Measurements from ENCODE around the gene MAP3K14. TPM values are rescaled to one million over a fixed set of nuclear protein-coding genes. Genes with fewer than 3 reads are reported as not detected.

Gene MAP3K14
- total RNA-seq, 2 donors from 2014 or later, result 8.2 to 10.6 TPM

GRCh38 chr17:45361451-45361850, 44.6 kb upstream of the MAP3K14 start:
- Histone ChIP-seq H3K36me3 (no peaks in the 10 kb centered on the region), H3K4me1 (no peaks in the 10 kb centered on the region), H3K4me3 (no peak overlapping the region), H3K27ac (no peak overlapping the region), H3K27me3 (no peaks in the 10 kb centered on the region), H3K9me3 (no peaks in the 10 kb centered on the region)
- no peak for TF ChIP-seq CTCF (IDR thresholded peaks at IDR 0.05)
- no peak for DNase-seq (ENCODE audit: low spot score)

DNA sequence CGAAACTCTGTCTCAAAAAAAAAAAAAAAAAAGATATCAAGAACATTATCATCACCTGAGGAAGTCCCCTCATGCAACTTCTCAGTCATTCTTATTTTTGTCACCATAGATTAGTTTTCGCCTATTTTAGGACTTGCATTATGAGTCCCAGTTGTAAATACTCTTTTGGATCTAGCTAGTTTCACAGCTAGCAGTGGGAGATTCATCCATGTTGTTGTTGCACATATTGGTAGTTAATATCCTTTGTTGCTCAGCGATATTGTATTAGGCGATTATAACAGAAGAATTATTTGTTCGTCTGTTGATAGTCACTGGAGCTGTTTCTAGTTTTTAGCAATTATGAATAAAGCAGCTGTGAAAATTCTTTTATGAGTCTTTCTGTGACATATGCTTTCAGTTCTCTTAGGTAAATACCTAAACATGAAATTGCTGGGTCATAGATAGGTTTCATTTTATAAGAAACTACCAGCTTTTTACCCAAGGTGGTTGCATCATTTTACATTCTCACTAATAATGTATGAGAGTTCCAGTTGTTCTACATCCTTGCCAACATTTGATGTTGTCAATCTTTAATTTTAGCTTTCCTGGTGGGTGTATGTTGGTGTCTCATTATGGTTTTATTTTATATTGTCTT, 40.7 kb upstream of the MAP3K14 start:
- no peaks in the 10 kb centered on the region for H3K4me1 ChIP-seq
- H3K4me3 ChIP-seq, result no peak overlapping the region
- DNase-seq (ENCODE audit: low spot score), result no peak
- no peak overlapping the region for H3K27ac ChIP-seq
- no peak for TF ChIP-seq CTCF (IDR thresholded peaks at IDR 0.05)
- H3K27me3 ChIP-seq, result no peaks in the 10 kb centered on the region
- no peaks in the 10 kb centered on the region for H3K36me3 ChIP-seq
- H3K9me3 ChIP-seq, result no peaks in the 10 kb centered on the region

GRCh38 chr17:45355087-45355486, 38.3 kb upstream of the MAP3K14 start:
- no peak for DNase-seq (ENCODE audit: low spot score)
- Histone ChIP-seq H3K9me3 (peaks cover 0 to 5% of the 10 kb centered on the region in 2 donors), H3K27me3 (no peaks in the 10 kb centered on the region), H3K27ac (no peak overlapping the region), H3K4me1 (no peaks in the 10 kb centered on the region), H3K4me3 (no peak overlapping the region), H3K36me3 (no peaks in the 10 kb centered on the region)
- TF ChIP-seq CTCF (IDR thresholded peaks at IDR 0.05), result no peak

DNA sequence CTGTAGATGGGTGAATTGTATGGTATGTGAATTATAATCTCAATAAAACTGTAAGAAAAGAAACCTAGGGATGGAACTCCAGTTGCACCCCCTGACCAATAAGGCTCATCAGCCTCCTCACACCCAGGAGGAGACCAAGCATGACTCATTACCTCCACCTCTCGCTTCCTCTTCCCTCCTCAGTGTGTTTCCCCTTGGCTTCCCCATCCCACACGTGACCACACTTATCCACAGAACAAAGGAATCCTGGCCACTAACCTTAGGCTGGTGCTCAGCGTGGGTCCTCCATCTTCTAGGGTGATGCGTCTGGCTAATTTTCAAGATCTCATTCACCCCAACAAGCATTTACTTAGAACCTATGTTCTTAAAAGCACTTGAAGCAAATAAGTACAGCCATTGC, 36.2 kb upstream of the MAP3K14 start:
- DNase-seq (ENCODE audit: low spot score), result no peak
- Histone ChIP-seq H3K27ac (no peak overlapping the region), H3K4me3 (no peak overlapping the region), H3K27me3 (no peaks in the 10 kb centered on the region), H3K4me1 (no peaks in the 10 kb centered on the region), H3K36me3 (no peaks in the 10 kb centered on the region), H3K9me3 (peaks cover 0 to 5% of the 10 kb centered on the region in 2 donors)
- no peak for TF ChIP-seq CTCF (IDR thresholded peaks at IDR 0.05)

DNA sequence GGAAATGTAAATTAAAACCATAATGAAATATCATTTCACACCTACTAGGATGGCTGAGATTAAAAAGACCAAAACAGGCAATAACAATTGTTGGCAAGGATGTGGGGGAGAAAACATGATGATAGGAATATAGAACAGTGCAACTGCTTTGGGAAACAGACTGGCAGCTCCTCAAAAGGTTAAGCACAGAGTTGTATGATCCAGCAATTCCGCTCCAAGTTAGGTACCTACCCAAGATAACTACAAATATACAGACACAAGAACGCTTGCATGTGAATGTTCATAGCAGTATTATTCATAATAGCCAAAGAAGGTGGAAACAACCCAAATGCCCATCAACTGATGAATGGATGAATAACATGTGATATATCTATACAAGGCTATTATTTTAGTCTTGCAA, 35.0 kb upstream of the MAP3K14 start:
- Histone ChIP-seq H3K36me3 (no peaks in the 10 kb centered on the region), H3K4me3 (no peak overlapping the region), H3K27ac (no peak overlapping the region), H3K27me3 (no peaks in the 10 kb centered on the region), H3K4me1 (no peaks in the 10 kb centered on the region), H3K9me3 (peaks cover 0 to 5% of the 10 kb centered on the region in 2 donors)
- DNase-seq (ENCODE audit: low spot score), result no peak
- TF ChIP-seq CTCF (IDR thresholded peaks at IDR 0.05), result no peak

GRCh38 chr17:45347444-45347843, 30.6 kb upstream of the MAP3K14 start:
- H3K9me3 ChIP-seq, result peaks cover 0 to 5% of the 10 kb centered on the region in 2 donors
- peaks cover 0 to 7% of the 10 kb centered on the region in 2 donors for H3K4me1 ChIP-seq
- no peak for DNase-seq (ENCODE audit: low spot score)
- no peaks in the 10 kb centered on the region for H3K27me3 ChIP-seq
- H3K36me3 ChIP-seq, result no peaks in the 10 kb centered on the region
- TF ChIP-seq CTCF (IDR thresholded peaks at IDR 0.05), result no peak
- no peak overlapping the region for H3K4me3 ChIP-seq
- no peak overlapping the region for H3K27ac ChIP-seq
